Measurements from ENCODE around the gene TRAPPC10.

TRAPPC10 gene

DNA sequence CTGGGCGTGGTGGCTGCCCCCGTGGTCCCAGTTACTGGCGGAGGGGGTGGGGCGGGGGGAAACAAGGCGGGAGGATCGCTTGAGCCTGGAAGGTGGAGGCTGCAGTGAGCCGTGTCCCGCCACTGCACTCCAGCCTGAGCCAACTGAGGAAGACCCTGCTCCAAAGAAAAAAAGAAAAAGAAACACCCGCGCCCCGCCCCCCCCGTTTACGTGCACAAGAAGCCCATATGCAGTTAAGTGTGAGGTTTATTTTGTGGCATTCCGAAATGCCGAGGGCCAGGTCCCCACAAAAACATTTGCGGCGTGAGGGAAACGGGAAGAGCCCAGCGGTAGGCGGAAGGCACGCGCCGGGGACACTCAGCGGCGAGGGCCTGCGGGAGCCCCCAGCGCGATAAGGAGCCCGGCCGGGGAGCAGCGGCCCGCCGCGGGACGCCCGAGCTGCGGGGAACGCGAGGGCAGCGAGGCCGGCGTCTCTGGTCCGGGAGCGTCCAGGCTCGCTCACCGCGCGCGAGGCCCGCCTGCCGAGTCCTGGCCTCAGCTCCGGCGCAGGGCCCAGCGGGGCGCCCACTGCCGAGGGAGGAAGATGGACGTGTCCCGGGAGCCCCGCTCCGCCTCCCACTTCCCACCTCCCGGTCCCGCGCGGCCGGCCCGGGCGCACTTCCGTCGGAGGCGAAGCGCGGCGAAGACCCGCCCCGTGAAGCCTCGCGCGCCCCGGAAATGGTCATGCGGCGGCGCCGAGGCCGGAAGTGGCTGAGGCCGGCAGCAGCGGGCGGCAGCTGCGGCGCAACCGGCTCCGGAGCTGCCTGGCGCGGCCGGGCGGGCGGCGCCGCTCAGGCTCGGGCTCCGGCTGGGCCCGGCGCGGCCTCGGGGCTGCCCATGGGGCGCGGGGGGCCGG is at the start of gene TRAPPC10:
Gene TRAPPC10 (plus strand): TSS at position 731 of the 895 bp plus-strand sequence. CDS start 185 bp downstream, outside the sequence.
- peak; percentile 72 for DNase-seq (ENCODE audit: low spot score)

DNA sequence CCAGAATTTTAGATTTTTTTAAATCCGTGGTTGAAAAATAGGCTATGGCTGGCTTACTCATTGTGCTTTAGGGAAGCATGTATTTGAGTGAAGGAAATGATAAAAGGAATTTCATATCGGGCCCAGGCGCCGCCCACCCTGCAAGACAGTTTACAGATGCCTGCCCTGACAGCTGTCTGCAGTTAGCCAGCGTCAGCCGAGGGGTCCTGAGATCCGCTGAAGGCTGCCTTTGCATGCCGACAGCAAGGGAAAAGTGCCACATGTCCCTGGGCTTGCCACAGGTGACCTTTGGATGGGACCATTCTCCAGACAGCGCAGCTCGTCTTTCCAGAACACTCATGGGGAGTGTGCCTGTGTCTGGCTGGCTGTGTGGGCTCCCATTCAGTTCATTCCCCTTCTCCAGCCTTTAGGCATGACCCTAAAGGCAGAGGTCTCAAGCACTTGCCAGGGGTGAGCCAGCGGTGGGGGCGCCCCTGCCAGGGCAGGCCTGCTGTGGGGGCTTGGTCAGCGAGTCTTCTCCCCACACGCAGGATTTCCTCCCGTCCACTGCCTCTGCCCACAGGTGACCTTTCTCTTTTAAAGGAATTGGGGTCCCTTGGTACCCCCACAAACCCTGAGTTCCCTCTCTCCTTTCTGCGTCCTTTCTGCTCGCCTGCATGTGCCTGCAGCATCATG is 46.1 kb upstream of the TRAPPC10 start:
- DNase-seq (ENCODE audit: low spot score) = no peak

DNA sequence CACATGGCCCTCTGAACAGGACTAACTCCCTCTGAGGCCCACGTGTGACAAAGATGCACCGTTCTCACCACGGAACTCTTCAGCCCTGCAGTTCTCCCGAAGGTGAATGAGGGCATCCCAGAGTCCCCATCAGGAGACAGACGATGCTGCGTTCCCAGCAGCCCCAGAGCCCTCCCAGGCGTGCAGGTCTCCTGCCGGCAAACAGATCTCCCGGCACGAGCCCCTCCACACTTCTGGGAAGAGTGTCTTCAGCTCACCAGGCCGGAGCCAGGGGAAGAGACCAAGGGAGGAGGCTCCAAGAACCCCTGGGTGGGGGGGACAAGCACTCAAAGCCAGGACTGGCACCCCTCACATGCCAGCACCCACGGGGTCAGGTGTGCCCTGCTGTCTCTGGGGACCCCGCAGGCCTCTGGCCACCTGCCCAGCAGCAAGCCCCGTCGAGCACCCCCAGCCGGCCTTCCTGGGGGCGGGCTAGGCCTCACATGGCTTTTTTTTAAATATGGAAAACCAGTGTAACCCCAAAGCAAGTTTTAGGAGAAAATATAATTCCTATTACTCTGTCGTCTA is 45.1 kb upstream of the TRAPPC10 start:
- no peak for DNase-seq (ENCODE audit: low spot score)

- no peak for DNase-seq (ENCODE audit: low spot score)
Measured at GRCh38 chr21:43967981-43968380, 44.1 kb upstream of the TRAPPC10 start.

DNA sequence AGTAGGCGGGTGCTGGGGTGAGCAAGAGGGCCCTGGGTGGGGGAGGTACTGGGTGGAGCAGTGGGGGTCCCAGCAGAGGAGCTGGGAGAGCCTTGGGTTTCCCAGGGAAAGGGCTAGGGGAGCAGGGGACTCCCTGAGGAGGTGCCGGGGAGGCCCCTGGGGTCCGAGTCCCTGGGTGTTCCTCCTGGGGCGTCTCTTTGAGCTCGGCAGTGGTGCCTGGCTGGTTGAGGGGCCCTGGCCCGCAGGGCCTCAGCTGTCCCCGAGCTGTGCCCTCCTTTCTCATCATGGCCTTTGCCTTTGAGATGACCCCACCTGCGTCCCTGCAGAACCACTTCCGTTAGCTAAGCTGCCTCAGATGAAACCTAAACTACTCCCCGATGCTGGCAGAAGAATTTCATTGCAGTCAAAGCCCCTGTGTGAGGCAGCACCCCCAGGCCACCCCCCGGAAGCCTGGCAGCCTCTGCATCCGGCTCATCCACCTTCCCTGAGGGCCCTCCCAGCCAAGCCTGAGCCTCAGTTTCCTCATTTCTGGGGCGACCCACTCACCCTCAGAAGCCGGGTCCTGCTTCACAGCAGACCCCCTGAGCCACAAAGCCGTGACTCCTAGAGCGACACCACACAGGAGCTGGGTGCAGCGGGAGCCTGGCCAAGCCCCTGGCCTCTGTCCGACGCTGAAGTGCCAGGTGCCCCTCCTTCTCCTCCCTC is 43.5 kb upstream of the TRAPPC10 start:
- DNase-seq (ENCODE audit: low spot score) = no peak

- DNase-seq (ENCODE audit: low spot score) = no peak
Measured at GRCh38 chr21:43969115-43969444, 43.0 kb upstream of the TRAPPC10 start.

GRCh38 chr21:43970551-43970950 is 41.6 kb upstream of the TRAPPC10 start:
- no peak for DNase-seq (ENCODE audit: low spot score)

GRCh38 chr21:43971201-43971991 is 40.7 kb upstream of the TRAPPC10 start:
- no peak for DNase-seq (ENCODE audit: low spot score)

DNA sequence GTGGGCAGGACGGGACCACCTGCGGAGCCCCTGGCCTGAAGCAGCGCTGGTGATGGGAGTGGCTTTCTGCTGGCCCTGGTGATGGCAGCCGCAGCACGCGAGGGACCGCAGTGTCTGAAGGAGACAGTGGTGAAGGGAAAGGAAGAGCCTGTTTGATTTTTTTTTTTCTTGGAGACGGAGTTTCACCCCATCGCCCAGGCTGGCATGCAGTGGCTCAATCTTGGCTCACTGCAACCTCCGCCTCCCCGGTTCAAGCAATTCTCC is 40.2 kb upstream of the TRAPPC10 start:
- no peak for DNase-seq (ENCODE audit: low spot score)

DNA sequence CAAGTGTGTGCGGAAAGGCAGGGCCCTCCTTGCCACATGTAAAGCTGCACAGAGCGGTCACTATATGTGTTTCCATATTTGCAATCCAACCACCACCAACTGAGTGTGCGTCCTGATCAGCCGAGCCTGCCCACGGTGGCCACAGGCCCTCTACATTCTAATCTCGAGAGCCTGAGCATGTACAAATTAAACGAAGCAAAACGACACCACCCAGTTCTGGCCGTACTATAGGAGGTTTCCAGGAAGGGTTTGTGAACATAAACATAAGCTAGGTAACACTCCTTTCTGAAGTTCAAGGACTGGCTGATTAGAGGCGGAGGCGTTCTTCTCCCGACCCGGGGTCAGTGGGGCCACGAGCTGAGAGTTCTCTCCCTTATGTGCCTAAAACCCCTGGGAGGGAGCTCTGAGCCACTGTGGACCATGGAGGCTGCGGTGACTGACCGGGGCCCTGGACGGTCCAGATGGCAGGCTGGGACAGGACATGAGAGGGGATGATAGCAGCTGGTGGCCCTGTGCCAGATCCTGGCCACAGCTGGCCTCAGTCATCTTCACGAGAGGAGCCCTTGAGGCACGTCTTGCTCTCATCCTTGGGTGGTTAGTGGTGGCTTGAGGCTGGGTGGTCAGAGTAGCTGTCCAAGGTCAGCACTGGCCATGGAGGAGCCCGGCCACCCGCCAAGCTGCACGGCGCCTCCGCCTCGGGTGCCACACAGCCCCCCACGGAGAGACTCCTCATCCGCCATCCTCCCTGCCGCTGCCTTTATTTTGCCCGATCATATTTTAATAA is 39.1 kb upstream of the TRAPPC10 start:
- no peak for DNase-seq (ENCODE audit: low spot score)

- no peak for DNase-seq (ENCODE audit: low spot score)
Measured at GRCh38 chr21:43973634-43973955, 38.5 kb upstream of the TRAPPC10 start.

DNA sequence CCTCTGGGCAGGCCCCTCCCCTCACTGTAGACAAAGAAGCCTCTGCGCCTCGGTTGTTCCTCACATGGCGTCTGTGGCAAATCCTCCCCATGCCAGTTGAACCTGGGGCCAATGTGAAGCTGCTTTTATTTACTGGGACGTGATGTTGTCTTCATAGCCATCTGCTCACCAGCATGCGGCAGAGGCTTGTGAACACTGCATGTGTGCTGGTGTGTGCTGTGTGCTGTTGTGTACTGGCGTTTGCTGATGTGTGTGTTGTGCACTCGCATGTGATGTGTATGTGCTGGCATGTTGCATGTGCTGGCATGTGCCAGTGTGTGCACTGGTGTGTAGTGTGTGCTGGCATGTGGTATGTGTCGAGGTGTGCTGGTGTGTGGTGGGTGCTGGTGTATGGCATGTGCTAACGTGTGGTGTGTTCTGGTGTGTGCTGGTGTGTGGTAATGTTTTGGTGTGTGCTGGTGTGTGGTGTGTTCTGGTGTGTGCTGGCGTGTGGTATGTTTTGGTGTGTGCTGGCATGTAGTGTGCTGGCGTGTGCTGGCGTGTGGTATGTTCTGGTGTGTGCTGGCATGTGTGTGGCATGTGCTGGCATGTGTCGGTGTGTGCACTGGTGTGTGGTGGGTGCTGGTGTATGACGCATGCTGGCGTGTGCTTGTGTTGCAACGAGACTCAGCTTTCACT is 37.2 kb upstream of the TRAPPC10 start:
- DNase-seq (ENCODE audit: low spot score) = no peak

GRCh38 chr21:43975469-43976098 is 36.5 kb upstream of the TRAPPC10 start:
- DNase-seq (ENCODE audit: low spot score) = peak; percentile 76

- DNase-seq (ENCODE audit: low spot score) = no peak
Measured at GRCh38 chr21:43976661-43977060, 35.4 kb upstream of the TRAPPC10 start.

GRCh38 chr21:43978060-43978459 is 34.0 kb upstream of the TRAPPC10 start:
- no peak for DNase-seq (ENCODE audit: low spot score)

DNA sequence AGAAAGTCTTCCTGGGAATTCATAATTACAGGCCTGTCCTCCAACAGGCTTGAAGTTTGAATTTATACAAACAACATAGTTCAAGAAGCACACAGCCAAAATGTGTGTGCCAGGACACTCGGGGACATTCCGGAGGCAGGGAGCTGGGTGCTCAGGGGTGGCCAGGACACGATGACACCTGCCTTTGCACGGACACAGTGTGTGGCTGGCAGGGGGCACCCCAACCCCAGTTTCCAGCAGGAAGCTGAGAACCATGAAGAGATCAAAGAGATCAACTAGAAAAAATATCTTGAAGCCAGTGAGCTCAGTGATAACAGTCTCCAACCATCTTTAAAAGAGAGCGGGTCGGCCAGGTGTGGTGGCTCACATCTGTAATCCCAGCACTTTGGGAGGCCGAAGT is 32.5 kb upstream of the TRAPPC10 start:
- DNase-seq (ENCODE audit: low spot score) = no peak

DNA sequence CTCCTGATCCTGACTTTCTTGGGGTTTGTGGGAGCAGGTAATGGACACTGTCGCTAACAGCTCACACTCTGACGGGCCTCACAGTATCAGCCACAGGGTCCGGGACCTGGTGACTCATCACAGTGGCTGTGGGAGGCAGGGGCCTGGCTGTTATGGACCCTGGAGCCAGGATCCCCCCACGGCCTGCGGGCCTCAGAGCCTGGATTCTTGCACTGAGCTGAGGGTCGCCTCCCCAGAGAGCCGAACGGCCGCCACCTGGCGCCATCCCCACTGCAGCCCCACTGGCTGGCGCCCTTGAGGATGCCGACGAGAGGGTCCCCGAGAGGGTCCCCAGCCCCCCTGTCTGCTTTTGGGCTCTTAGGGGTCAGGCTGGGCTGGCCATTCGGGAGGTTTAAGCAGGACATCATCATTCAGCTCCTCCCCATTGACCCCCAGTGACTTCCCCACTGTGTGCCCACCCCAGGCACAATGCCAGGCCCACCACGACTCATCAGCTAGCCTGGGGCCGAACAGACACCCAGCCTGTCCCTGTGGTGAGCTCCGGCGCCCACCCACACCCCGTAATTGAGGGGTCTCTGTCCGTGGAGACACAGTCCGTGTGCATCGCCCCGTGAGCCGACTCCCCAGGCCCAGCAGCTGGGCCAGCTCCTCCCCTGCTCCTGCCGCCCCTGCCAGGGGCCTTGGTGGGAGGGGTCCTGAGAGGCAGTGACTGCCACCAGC is 30.8 kb upstream of the TRAPPC10 start:
- DNase-seq (ENCODE audit: low spot score) = no peak

- DNase-seq (ENCODE audit: low spot score) = no peak
Measured at GRCh38 chr21:43981871-43982210, 30.3 kb upstream of the TRAPPC10 start.

DNA sequence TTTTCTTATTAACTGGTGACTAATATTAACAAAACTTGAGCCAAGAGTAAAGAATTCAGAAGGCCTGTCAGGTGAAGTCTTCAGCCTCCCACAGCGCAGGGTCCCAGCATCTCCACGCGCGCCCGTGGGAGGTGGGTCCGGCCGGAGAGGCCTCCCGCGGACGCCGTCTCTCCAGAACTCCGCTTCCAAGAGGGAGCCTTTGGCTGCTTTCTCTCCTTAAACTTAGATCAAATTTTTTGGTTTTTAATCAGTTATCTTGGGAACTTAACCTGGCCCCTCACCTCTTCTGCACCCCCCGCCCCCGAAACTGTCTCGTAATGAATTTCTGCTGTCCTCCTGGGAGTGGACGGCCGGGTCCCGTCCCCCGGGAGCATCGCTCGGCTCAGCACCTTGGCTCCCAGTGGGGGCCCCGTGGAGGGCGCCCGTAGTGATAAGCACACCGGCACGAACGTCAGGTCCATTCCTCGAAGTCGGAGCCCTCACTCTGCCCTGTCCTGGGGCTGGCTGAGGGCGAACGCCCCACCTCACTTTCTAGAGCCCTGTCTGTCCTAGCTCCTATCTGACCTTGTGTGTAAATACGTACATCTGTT is 29.5 kb upstream of the TRAPPC10 start:
- no peak for DNase-seq (ENCODE audit: low spot score)
